GM12891 (cell line): ENCODE results near the gene PHACTR4.

Experiments used
- PAX5 ChIP-seq: IDR thresholded peaks from 2 replicates; pipeline ENCODE4 v1.6.1; 2011; ENCODE audit warnings: low read length, moderate library complexity, mild to moderate bottlenecking; ENCODE audit not compliant: insufficient read depth, severe bottlenecking
- POLR2A ChIP-seq: IDR thresholded peaks from 2 replicates; pipeline ENCODE4 v1.6.1; 2011; ENCODE audit warnings: low read depth, low read length, control low read depth
- POLR2AphosphoS5 ChIP-seq: IDR thresholded peaks from 2 replicates; pipeline ENCODE4 v1.6.1; 2011; ENCODE audit warnings: low read depth, low read length, control low read depth
- POU2F2 ChIP-seq: IDR thresholded peaks from 2 replicates; pipeline ENCODE4 v1.6.1; 2011; ENCODE audit warnings: low read depth, mild to moderate bottlenecking, control low read depth, low read length, moderate library complexity
- SPI1 ChIP-seq: IDR thresholded peaks from 2 replicates; pipeline ENCODE4 v1.6.1; 2011; ENCODE audit warnings: low read depth, low read length, control low read depth
- TAF1 ChIP-seq: IDR thresholded peaks from 2 replicates; pipeline ENCODE4 v1.6.1; 2011; ENCODE audit warnings: low read depth, low read length, control low read depth

GRCh38 chr1:28470146-28470545, 100.6 kb downstream of the PHACTR4 start:
- no peak for TF ChIP-seq POLR2A
- TF ChIP-seq POLR2AphosphoS5: no peak
- TF ChIP-seq TAF1: no peak
- no peak for TF ChIP-seq SPI1
- no peak for TF ChIP-seq POU2F2
- no peak for TF ChIP-seq PAX5
